Measurements from ENCODE around the gene ZNF507. TPM values are rescaled to one million over a fixed set of nuclear protein-coding genes. Genes with fewer than 3 reads are reported as not detected.

The ZNF507 gene
- total RNA-seq, 1 experiment from 2014 or later = 31.1 TPM

- Histone ChIP-seq H3K14ac (ENCODE audit: insufficient read depth, low read length) (no peak overlapping the region), H3K23me2 (ENCODE audit: insufficient read length, low read depth, low read length, poor library complexity, severe bottlenecking) (no peaks in the 10 kb centered on the region), H3K4ac (ENCODE audit: low read depth, low read length) (no peak overlapping the region), H4K91ac (ENCODE audit: insufficient read length, low read depth, low read length) (no peak overlapping the region), H3K18ac (ENCODE audit: insufficient read length, low read depth, low read length) (no peak overlapping the region), H3K9ac (ENCODE audit: extremely low read depth, insufficient read length, low read length) (no peak overlapping the region), H3K27me3 (ENCODE audit: insufficient read depth, low read length) (no peaks in the 10 kb centered on the region), H2BK15ac (ENCODE audit: low read depth, low read length) (no peak overlapping the region), H3K79me1 (ENCODE audit: insufficient read depth, low read depth, low read length, poor library complexity, severe bottlenecking) (no peaks in the 10 kb centered on the region), H2BK12ac (ENCODE audit: insufficient read length, low read depth, low read length) (no peak overlapping the region), H3K4me2 (ENCODE audit: insufficient read depth, insufficient read length, low read length) (no peak overlapping the region), H3K27ac (ENCODE audit: insufficient read length, low read depth, low read length) (no peak overlapping the region), H3K9me3 (ENCODE audit: control insufficient read depth, low read depth, low read length) (no peaks in the 10 kb centered on the region), H3K4me1 (ENCODE audit: insufficient read depth, low read length) (no peaks in the 10 kb centered on the region), H2AK5ac (ENCODE audit: insufficient read length, low read length) (no peak overlapping the region), H4K8ac (replicated peaks; ENCODE audit: insufficient read length, low read depth, low read length) (no peak overlapping the region), H3K56ac (ENCODE audit: insufficient read length, low read depth, low read length) (no peak overlapping the region), H3K79me2 (ENCODE audit: insufficient read depth, low read length) (no peaks in the 10 kb centered on the region), H2BK20ac (ENCODE audit: low read depth, low read length, poor library complexity, severe bottlenecking) (no peak overlapping the region), H3K23ac (ENCODE audit: insufficient read length, low read depth, low read length) (no peak overlapping the region), H2BK5ac (ENCODE audit: insufficient read length, low read length) (no peak overlapping the region), H3T11ph (ENCODE audit: low read length) (no peak overlapping the region), H4K20me1 (ENCODE audit: control insufficient read depth, insufficient read depth, insufficient read length) (no peaks in the 10 kb centered on the region), H2BK120ac (ENCODE audit: low read depth, low read length, poor library complexity, severe bottlenecking) (no peak overlapping the region), H4K5ac (ENCODE audit: insufficient read length, low read depth, low read length) (no peak overlapping the region), H2AFZ (ENCODE audit: low read length) (no peak overlapping the region)
- no peaks in the 10 kb centered on the region for H3K9me3 Mint-ChIP-seq
- peak overlapping the region in 1 of 3 experiments; percentile 4; a peak in 2 of 7 replicates for H3K27ac Mint-ChIP-seq
- peaks cover 31 to 33% of the 10 kb centered on the region in 2 experiments for H3K4me1 Mint-ChIP-seq
- no peak overlapping the region for H3K4me3 Mint-ChIP-seq
- WGBS (ENCODE audit: extremely low coverage, insufficient read length, low lambda C conversion rate) = no CpG with 5 or more reads among the region's 1 CpG
- no peak for TF ChIP-seq CTCF (conservative IDR thresholded peaks at IDR 0.05)
- H3K27me3 Mint-ChIP-seq (ENCODE audit: low read depth) = peaks cover 1% of the 10 kb centered on the region; the same call in 1 of the 2 replicates
- DNase-seq = no peak
- H3K36me3 Mint-ChIP-seq (ENCODE audit: insufficient read depth in 1 of 3, low read depth in 3 of 3) = no peaks in the 10 kb centered on the region
These were observed 28.3 kb upstream of the ZNF507 start for GRCh38 chr19:32317086-32317485.

Data from H9 (cell line).